Neural cell (in vitro differentiated cells): ENCODE data around the gene PANK4. TPM values are rescaled to one million over a fixed set of nuclear protein-coding genes. Genes with fewer than 3 reads are reported as not detected.

Experiments used
- H2AFZ ChIP-seq: fragments of 200-600, 300-800 bp; sonication (generic), shearing (Covaris generic); 2 replicates; pipeline ENCODE4 v1.6.0; 2014; ENCODE audit warnings: low read depth, mild to moderate bottlenecking, antibody characterized with exemption, low read length, moderate library complexity
- H3F3A ChIP-seq: fragments of 200-600 bp; shearing (Covaris generic); 2 replicates; pipeline ENCODE4 v1.6.1; 2016; ENCODE audit warnings: mild to moderate bottlenecking, moderate library complexity, mixed read lengths, antibody characterized with exemption, low read length; ENCODE audit not compliant: insufficient read depth, poor library complexity, severe bottlenecking
- H3K27ac ChIP-seq: fragments of 200-600, 300-800 bp; sonication (generic), shearing (Covaris generic); 2 replicates; pipeline ENCODE4 v1.5.1; 2014; ENCODE audit warnings: mild to moderate bottlenecking, low read length, moderate library complexity
- H3K27me3 ChIP-seq: fragments of 300-800, 200-600 bp; sonication (generic), shearing (Covaris generic); 2 replicates; pipeline ENCODE4 v1.6.0; 2014; ENCODE audit warnings: mild to moderate bottlenecking, low read depth, low read length, moderate library complexity; ENCODE audit not compliant: insufficient read depth
- H3K36me3 ChIP-seq: fragments of 300-800, 200-600 bp; sonication (generic), shearing (Covaris generic); 2 replicates; pipeline ENCODE4 v1.5.1; 2014; ENCODE audit warnings: mild to moderate bottlenecking, antibody characterized with exemption, low read length, moderate library complexity; ENCODE audit not compliant: insufficient read depth
- H3K4me2 ChIP-seq: fragments of 300-800, 200-600 bp; sonication (generic), shearing (Covaris generic); 2 replicates; pipeline ENCODE4 v1.6.0; 2014; ENCODE audit warnings: mild to moderate bottlenecking, low read length
- H3K4me3 ChIP-seq: fragments of 300-800, 200-600 bp; sonication (generic), shearing (Covaris generic); 2 replicates; pipeline ENCODE4 v1.5.1; 2014; ENCODE audit warnings: mild to moderate bottlenecking, low read length, moderate library complexity
- H3K79me2 ChIP-seq: fragments of 200-600 bp; shearing (Covaris generic); replicated peaks from 2 replicates; pipeline ENCODE4 v1.6.0; 2014; ENCODE audit warnings: mild to moderate bottlenecking, low read length, moderate library complexity; ENCODE audit not compliant: insufficient read depth
- H3K9ac ChIP-seq: fragments of 300-800, 200-600 bp; sonication (generic), shearing (Covaris generic); 2 replicates; pipeline ENCODE4 v1.6.1; 2016; ENCODE audit warnings: mild to moderate bottlenecking, low read length, mixed read lengths
- H3K9me2 ChIP-seq: fragments of 200-600 bp; shearing (Covaris generic); 2 replicates; pipeline ENCODE4 v1.6.1; 2016; ENCODE audit warnings: mild to moderate bottlenecking, low read length, mixed read lengths; ENCODE audit not compliant: insufficient read depth
- H3K9me3 ChIP-seq: fragments of 200-600, 300-800 bp; sonication (generic), shearing (Covaris generic); 2 replicates; pipeline ENCODE4 v1.6.1; 2016; ENCODE audit warnings: mild to moderate bottlenecking, mixed run types, low read length, moderate library complexity, mixed read lengths
- H4K20me1 ChIP-seq: fragments of 200-600 bp; shearing (Covaris generic); 2 replicates; pipeline ENCODE4 v1.6.1; 2016; ENCODE audit warnings: mild to moderate bottlenecking, mixed run types; ENCODE audit not compliant: insufficient read depth
- CTCF ChIP-seq: fragments of 450-650 bp; IDR thresholded peaks from 2 replicates; pipeline ENCODE4 v1.5.1; 2014; ENCODE audit warnings: antibody characterized with exemption, mild to moderate bottlenecking, moderate library complexity; ENCODE audit not compliant: poor library complexity, severe bottlenecking
- EP300 ChIP-seq: fragments of 450-650 bp; conservative IDR thresholded peaks from 2 replicates; pipeline ENCODE4 v1.6.1; 2014; ENCODE audit warnings: antibody characterized with exemption, mild to moderate bottlenecking, moderate library complexity; ENCODE audit not compliant: poor library complexity, severe bottlenecking
- EZH2 ChIP-seq: fragments of 200-600, 300-800 bp; shearing (Covaris generic), sonication (generic); IDR thresholded peaks from 2 replicates; pipeline ENCODE4 v1.6.1; 2014; ENCODE audit warnings: antibody characterized with exemption, low read length, borderline replicate concordance, mild to moderate bottlenecking; ENCODE audit not compliant: insufficient read depth, poor library complexity, severe bottlenecking
- MXI1 ChIP-seq: fragments of 450-650 bp; conservative IDR thresholded peaks from 2 replicates; pipeline ENCODE4 v1.6.1; 2014; ENCODE audit warnings: antibody characterized with exemption, mild to moderate bottlenecking; ENCODE audit not compliant: poor library complexity, severe bottlenecking
- POLR2AphosphoS5 ChIP-seq: IDR thresholded peaks from 2 replicates; pipeline ENCODE4 v1.6.1; 2012
- RAD21 ChIP-seq: fragments of 450-650 bp; conservative IDR thresholded peaks from 2 replicates; pipeline ENCODE4 v1.6.1; 2014; ENCODE audit warnings: antibody characterized with exemption, mild to moderate bottlenecking, moderate library complexity
- REST ChIP-seq: IDR thresholded peaks from 2 replicates; pipeline ENCODE4 v1.6.1; 2012; ENCODE audit warnings: borderline replicate concordance
- SMC3 ChIP-seq: fragments of 450-650 bp; conservative IDR thresholded peaks from 2 replicates; pipeline ENCODE4 v1.6.1; 2014; ENCODE audit warnings: antibody characterized with exemption, mild to moderate bottlenecking, moderate library complexity; ENCODE audit not compliant: poor library complexity
- TAF1 ChIP-seq: IDR thresholded peaks from 2 replicates; pipeline ENCODE4 v1.6.1; 2012; ENCODE audit warnings: low read depth
- polyA plus RNA-seq: library from polyadenylated mRNA; depleted of rRNA; stranded (reverse); fragments of >200 nt; gene quantifications from 2 replicates; pipeline ENCODE4 v1.2.3, GENCODE V29; 2014

Gene PANK4
- polyA plus RNA-seq, 1 donor from 2014 or later, result 37.9 TPM

- Histone ChIP-seq H3F3A (no peaks in the 10 kb centered on the region), H4K20me1 (no peaks in the 10 kb centered on the region), H3K9me3 (no peaks in the 10 kb centered on the region), H3K4me3 (no peak overlapping the region), H3K27ac (no peak overlapping the region), H3K27me3 (no peaks in the 10 kb centered on the region), H3K79me2 (no peaks in the 10 kb centered on the region), H3K9me2 (no peaks in the 10 kb centered on the region), H2AFZ (no peak overlapping the region), H3K4me2 (no peak overlapping the region), H3K36me3 (no peaks in the 10 kb centered on the region), H3K9ac (no peak overlapping the region)
- no peak for TF ChIP-seq EP300
- TF ChIP-seq REST, result no peak
- no peak for TF ChIP-seq CTCF
- no peak for TF ChIP-seq EZH2
- TF ChIP-seq SMC3, result no peak
- TF ChIP-seq TAF1, result no peak
- no peak for TF ChIP-seq RAD21
- TF ChIP-seq MXI1, result no peak
- no peak for TF ChIP-seq POLR2AphosphoS5
Observed at GRCh38 chr1:2502661-2503553, 23.5 kb downstream of the PANK4 start.

- Histone ChIP-seq H3F3A (no peaks in the 10 kb centered on the region), H3K36me3 (no peaks in the 10 kb centered on the region), H4K20me1 (no peaks in the 10 kb centered on the region), H3K9me2 (no peaks in the 10 kb centered on the region), H3K4me2 (no peak overlapping the region), H3K27ac (no peak overlapping the region), H3K27me3 (no peaks in the 10 kb centered on the region), H3K9ac (no peak overlapping the region), H3K4me3 (no peak overlapping the region), H2AFZ (no peak overlapping the region), H3K79me2 (no peaks in the 10 kb centered on the region), H3K9me3 (no peaks in the 10 kb centered on the region)
- no peak for TF ChIP-seq EZH2
Observed at GRCh38 chr1:2502210-2502609, 24.2 kb downstream of the PANK4 start.
